GM18507 (cell line): ENCODE results near the gene APOBEC3A.
"Not testable (repeated sequence)": the region's sequence is repeated elsewhere in the genome, so short reads cannot be mapped to it uniquely, and the experiment has no call there.

Experiments used
- DNase-seq: peaks from one replicate; pipeline ENCODE4 v3.0.0; 2011; ENCODE audit warnings: low read depth; ENCODE audit not compliant: insufficient read length; ENCODE audit errors: extremely low spot score
- FAIRE-seq: peaks from 2 replicates; lab custom pipeline; 2011; peaks lifted over from hg19 to GRCh38; lab: Jason Lieb, UNC

Gene APOBEC3A

DNA sequence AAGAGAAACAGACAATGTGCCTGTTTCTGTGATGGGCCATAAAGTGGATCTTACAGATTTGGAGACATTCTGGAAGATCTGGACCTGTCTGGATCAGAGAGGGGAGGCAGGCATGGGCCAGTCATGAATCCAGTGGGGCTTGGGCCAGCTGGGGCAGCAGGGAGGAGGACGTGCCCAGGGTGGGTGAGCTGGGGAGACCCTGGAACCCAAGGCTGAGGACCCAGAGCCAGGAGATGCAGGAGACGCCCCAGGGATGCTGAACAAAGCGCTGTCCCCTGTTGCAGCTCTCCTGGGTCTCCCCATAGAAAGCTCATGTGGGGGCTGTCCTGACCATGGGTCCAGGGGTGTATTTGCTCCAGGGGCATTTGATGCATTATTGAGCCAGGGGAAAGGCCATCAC is 1.5 kb upstream of the APOBEC3A start:
- FAIRE-seq, result no peak

GRCh38 chr22:38956551-38956950 is 858 bp upstream of the APOBEC3A start:
- no peak for DNase-seq
- no peak for FAIRE-seq

More for the DNA sequence above, 1.5 kb upstream of the APOBEC3A start:
- no peak for DNase-seq

DNA sequence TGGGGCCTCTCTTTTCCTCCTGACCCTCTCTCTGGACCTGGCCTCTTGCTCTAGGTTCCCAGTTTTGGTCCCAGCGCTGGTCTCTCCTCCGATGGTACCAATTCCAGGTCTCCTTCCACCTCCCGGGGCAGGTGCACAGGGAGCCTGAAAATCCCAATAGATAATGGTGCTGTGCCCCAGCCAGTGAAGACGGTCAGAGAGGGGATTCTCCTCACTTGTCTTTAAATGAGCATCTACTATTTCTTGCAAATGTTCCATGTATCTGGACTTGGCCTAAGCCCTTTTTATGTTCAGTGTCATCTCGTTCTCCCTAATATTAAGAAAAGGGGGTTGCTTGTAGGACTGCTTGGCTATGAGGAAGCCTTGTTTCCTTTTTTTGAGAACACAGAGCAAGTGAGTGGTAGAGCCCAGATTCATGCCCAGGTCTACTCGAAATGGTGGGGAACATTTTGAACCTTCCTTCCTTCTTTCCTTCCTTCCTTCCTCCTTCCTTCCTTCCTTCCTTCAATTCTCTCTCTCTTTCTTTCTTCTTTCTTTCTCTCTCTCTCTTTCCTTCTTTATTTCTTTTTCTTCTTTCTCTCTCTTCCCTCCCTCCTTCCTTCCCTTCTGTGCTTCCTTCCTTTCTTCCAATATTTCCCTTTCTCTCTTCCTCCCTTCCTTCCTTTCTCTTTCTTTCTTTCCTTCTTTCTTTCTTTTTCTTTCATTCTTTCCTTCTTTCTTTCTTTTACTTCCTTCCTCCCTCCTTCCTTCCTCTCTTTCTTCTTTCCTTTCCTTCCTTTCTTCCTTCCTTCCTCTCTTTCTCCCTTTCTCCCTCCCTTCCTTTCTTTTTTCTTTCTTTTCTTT is 620 bp downstream of the APOBEC3A start:
- DNase-seq (no peak), FAIRE-seq (no peak)

DNA sequence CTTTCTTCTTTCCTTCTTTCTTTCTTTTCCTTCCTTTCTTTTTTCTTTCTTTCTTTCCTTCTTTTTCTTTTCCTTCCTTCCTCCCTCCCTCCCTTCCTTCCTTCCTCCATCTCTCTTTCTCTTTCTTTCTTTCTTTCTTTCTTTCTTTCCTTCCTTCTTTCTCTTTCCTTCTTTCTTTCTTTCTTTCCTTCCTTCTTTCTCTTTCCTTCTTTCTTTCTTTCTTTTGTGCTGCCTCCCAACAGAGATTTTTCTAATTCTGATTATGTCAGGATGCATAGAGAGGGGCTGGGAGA is 1.2 kb downstream of the APOBEC3A start:
- not testable (repeated sequence) for FAIRE-seq, DNase-seq

DNA sequence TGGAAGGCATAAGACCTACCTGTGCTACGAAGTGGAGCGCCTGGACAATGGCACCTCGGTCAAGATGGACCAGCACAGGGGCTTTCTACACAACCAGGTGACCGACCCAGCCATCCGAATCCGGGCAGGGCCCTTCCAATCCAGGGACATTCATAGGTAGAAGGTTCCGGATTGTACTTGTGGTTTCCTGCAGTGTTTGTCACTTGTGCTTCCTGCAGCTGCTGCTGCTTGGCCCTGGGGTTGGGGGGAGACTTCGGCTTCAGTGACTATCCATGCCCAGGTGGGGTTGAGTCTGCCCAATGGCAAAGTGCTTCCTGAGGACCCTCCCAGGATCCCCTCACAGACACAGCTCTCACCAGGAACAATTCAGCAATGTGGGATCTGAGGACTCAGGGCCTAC is 2.2 kb downstream of the APOBEC3A start:
- FAIRE-seq, result no peak

GRCh38 chr22:38960673-38961072 is 3.3 kb downstream of the APOBEC3A start:
- FAIRE-seq, DNase-seq: not testable (repeated sequence)

More for the DNA sequence above, 2.2 kb downstream of the APOBEC3A start:
- no peak for DNase-seq

DNA sequence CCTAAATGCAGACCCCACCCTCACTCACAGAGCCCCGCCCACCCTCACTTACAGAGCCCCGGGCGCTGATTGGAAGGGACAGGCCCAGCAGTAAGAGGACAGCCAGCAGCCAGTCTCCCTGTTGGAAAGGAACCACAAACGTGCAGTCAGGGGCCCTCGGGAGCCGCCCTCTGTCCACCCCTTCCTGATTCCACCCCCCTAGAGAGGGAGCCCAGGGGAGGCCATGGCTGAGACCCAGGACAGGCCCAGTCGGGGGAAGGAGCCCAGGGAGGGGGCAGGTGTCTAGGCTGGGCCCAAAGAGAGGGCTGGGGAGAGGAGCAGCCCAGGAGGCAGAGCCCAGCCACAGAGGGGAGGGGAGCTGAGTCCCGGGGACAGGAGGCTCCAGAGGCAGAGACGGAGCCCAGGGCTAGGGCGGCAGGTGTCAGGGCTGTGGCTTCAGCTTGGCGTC is 5.9 kb downstream of the APOBEC3A start:
- FAIRE-seq, DNase-seq: not testable (repeated sequence)

- DNase-seq, result no peak
- FAIRE-seq, result no peak
Observed at GRCh38 chr22:38963872-38964271, 6.5 kb downstream of the APOBEC3A start.

DNA sequence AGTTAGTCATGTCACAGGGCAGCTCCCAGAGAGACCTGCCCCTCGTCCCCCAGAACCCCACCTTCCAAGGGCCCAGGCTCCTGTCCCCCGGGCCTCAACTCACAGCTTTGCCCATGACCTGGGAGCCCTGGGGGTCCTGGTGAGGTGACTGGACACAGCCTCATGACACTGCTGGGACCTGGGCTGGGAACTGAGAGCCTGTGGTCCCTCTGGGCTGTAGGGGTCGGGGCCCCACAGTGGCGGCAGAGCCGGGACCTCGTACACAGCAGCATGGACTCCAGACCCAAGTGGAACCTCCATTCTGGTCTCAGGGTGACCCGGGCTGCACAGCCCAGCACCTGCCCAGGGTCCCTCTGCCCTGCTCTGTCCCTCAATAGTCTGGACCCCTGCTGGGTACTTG is 6.9 kb downstream of the APOBEC3A start:
- DNase-seq, result no peak
- no peak for FAIRE-seq

GRCh38 chr22:38964989-38965388 is 7.6 kb downstream of the APOBEC3A start:
- FAIRE-seq (no peak), DNase-seq (no peak)

DNA sequence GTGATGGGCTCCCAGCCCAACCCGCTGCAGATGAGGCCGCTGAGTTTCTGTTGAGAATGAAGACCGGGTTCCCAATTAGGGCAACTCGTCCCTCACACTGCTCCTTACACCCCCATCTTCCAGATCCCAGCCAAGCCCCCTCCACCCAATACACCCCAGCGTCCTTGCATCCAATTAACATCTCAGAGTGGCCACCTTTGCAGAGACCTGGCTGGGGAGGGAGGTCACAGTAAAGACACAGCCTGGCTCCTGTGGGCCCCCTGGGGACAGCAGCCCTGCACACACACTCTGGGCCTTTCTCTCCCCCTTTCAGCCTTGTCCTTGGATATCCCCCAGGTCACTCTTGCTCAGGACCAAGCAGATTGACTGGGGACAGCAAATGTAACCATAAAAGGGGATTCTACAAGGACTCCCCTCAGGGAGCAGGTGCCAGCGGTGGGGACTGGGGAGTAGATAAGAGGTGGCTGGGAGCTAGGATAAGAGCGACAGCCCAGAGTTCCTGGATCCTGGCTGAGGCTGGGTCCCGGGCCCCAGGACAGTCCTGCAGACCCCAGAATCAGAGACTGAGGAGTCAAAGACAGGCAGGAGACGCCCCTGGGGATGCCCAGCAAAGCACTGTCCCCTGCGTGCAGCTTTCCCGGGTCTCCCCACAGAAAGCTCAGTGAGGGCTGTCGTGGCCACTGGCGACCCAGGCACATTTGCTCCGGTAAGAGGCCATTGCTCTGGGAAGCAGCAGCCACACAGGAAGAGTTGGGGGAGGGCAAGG is 8.4 kb downstream of the APOBEC3A start:
- no peak for DNase-seq
- no peak for FAIRE-seq

DNA sequence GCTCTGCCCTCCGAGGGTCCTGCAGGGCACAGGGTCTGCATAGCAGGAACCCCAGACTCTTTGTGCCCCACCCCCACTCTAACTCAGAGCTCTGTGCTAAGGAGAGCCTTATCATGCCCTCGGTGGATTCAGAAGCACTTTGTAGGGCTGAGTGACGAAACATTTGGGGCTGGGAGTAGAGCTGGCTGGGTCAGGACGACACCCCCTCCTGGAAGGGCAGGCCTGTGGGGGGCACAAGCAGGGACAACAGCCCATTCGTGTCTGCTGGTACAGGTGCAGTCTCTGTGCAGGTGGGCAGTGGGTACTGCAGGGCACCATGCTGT is 8.9 kb downstream of the APOBEC3A start:
- FAIRE-seq (no peak), DNase-seq (no peak)

- FAIRE-seq (no peak), DNase-seq (no peak)
Observed at GRCh38 chr22:38966942-38967341, 9.5 kb downstream of the APOBEC3A start.

DNA sequence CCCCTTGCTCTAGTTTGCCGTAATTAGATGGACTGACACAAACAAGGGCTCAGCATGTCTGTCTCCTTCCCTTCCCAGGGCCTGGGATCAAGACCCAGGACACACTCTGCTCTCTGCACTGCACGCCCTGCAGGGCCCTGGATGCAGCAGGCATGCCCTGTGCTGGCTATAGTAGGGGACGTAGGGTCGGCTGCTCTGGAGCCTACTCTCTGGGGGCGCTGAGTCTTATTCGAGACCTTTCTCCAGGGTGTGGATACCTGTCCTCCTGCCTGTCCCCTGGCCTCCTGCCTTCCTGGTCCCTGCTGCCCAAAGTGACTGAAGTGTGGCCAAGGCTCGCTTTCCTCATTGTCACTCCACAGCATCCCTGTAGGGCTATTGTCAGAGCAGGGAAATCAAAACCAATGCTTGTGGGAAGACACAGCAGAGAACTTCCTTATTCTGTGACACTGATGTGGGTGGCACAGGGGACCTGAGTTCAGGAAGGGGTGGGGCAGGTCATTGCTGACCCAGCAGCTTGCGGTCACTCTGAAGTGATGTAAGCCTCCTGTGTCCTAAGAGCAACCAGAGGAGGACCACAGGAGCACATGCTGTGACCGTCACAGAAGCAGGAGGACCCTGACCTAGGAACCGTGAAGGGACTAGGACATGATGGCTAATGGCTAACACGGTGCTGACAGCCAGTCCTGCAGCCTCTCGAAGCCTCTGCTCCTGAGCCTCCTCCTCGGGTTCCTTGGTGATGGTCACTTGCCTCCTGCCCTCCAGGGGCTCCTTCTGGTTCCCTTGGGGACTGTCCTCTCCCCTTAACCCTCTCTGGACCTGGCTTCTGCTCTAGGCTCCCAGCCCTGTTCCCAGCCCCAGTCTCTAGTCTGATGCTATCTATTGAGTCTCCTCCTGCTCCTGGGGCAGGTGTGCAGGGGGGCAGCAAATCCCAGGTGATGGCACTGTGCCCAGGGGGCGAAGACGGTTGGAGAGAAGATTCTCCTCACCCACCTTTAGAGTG is 10.3 kb downstream of the APOBEC3A start:
- FAIRE-seq (peak; percentile 12), DNase-seq (no peak)

- FAIRE-seq, result no peak
Observed at GRCh38 chr22:38968801-38969200, 11.4 kb downstream of the APOBEC3A start.

GRCh38 chr22:38970551-38970950 is 13.1 kb downstream of the APOBEC3A start:
- DNase-seq (no peak), FAIRE-seq (no peak)

More at GRCh38 chr22:38968801-38969200, 11.4 kb downstream of the APOBEC3A start:
- no peak for DNase-seq

GRCh38 chr22:38971202-38971601 is 13.8 kb downstream of the APOBEC3A start:
- FAIRE-seq (no peak), DNase-seq (no peak)

- DNase-seq, result no peak
- no peak for FAIRE-seq
Observed at GRCh38 chr22:38971791-38972190, 14.4 kb downstream of the APOBEC3A start.

DNA sequence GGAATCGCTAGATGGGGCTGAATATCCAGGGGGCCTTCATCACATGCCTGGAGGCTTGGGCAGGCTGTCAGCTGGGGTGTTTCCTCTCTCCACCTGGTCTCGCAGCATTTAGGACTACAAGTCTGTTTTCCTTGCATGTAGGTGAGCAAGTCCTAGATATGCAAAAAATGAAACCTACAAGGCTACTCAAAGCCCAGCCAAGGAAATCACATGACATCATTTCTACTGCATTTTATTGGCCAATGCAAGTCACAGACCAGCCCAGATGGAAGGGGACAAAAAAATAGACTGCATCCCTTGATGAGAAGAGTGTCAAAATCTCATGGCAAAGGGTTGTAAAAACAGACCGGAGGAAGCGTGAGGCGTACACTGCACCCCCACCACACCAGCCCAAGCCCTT is 15.1 kb downstream of the APOBEC3A start:
- FAIRE-seq, result no peak
- DNase-seq, result no peak
